WTC11 (cell line): ENCODE data around the gene NAA25. TPM values are rescaled to one million over a fixed set of nuclear protein-coding genes. Genes with fewer than 3 reads are reported as not detected.
A peak's percentile ranks its signal among the peaks of the same experiment; 100 is the strongest.
"Not testable (repeated sequence)": the region's sequence is repeated elsewhere in the genome, so short reads cannot be mapped to it uniquely, and the experiment has no call there.

Experiments used
- ATAC-seq: fragments of 200-7000 bp; cut with Tn5 transposase; 2 replicates; pipeline ENCODE4 v1.10.0; 2021; ENCODE audit warnings: mild to moderate bottlenecking, moderate library complexity
- CTCF ChIA-PET: fragments of 300-600 bp; sonication (Branson Sonifier 250); formaldehyde crosslinking; loops from one replicate; lab custom pipeline; 2021; ENCODE audit warnings: antibody characterized with exemption; lab: Charles Lee
- POLR2A ChIA-PET: fragments of 350-600 bp; sonication (Branson Sonifier 250); formaldehyde crosslinking; loops from one replicate; lab custom pipeline; 2021; ENCODE audit warnings: antibody characterized with exemption; lab: Charles Lee
- DNase-seq: peaks from one replicate; pipeline ENCODE4 v3.0.0; 2021; ENCODE audit warnings: low spot score
- H3K27ac Mint-ChIP-seq: 2 replicates; pipeline ENCODE4 v1.8.0; 2021; ENCODE audit warnings: mixed read lengths
- H3K27me3 Mint-ChIP-seq: 2 replicates; pipeline ENCODE4 v1.8.0; 2021; ENCODE audit warnings: low read depth, mild to moderate bottlenecking, moderate library complexity, mixed read lengths
- H3K36me3 Mint-ChIP-seq: 2 replicates; pipeline ENCODE4 v1.8.0; 2021; ENCODE audit warnings: mixed read lengths
- H3K4me1 Mint-ChIP-seq: 2 replicates; pipeline ENCODE4 v1.8.0; 2022; ENCODE audit warnings: mixed read lengths
- H3K4me3 Mint-ChIP-seq: 2 replicates; pipeline ENCODE4 v1.8.0; 2021; ENCODE audit warnings: mild to moderate bottlenecking, moderate library complexity, mixed read lengths
- H3K9me3 Mint-ChIP-seq: 2 replicates; pipeline ENCODE4 v1.8.0; 2021; ENCODE audit warnings: mixed read lengths
- CDX4 ChIP-seq: fragments of 250-450 bp; sonication (Bioruptor Pico); IDR thresholded peaks from 2 replicates; pipeline ENCODE4 v1.9.0; 2021; ENCODE audit warnings: moderate library complexity, mild to moderate bottlenecking, inconsistent platforms, borderline replicate concordance
- FOXP4 ChIP-seq: sonication (generic); formaldehyde crosslinking; IDR thresholded peaks from 2 replicates; pipeline ENCODE4 v1.8.0; 2022; ENCODE audit warnings: mild to moderate bottlenecking, missing genetic modification reagents
- IRF2 ChIP-seq: sonication (generic); formaldehyde crosslinking; IDR thresholded peaks from 2 replicates; pipeline ENCODE4 v1.8.0; 2022; ENCODE audit warnings: low read depth, missing genetic modification reagents, borderline replicate concordance
- JAZF1 ChIP-seq: fragments of 250-450 bp; sonication (Bioruptor Pico); IDR thresholded peaks from 2 replicates; pipeline ENCODE4 v1.9.0; 2021; ENCODE audit warnings: moderate library complexity, mild to moderate bottlenecking, inconsistent platforms
- MXD4 ChIP-seq: fragments of 250-450 bp; sonication (Bioruptor Pico); IDR thresholded peaks from 2 replicates; pipeline ENCODE4 v1.8.0; 2021; ENCODE audit warnings: mild to moderate bottlenecking, moderate library complexity, borderline replicate concordance
- RELA ChIP-seq: sonication (generic); formaldehyde crosslinking; IDR thresholded peaks from 2 replicates; pipeline ENCODE4 v1.8.1; 2022; ENCODE audit warnings: missing genetic modification reagents, mild to moderate bottlenecking, borderline replicate concordance
- USF2 ChIP-seq: sonication (generic); formaldehyde crosslinking; IDR thresholded peaks from 2 replicates; pipeline ENCODE4 v1.8.1; 2023; ENCODE audit warnings: mild to moderate bottlenecking, missing genetic modification reagents, moderate library complexity
- ZNF121 ChIP-seq: sonication (generic); formaldehyde crosslinking; IDR thresholded peaks from 2 replicates; pipeline ENCODE4 v1.8.0; 2023; ENCODE audit warnings: missing genetic modification reagents
- total RNA-seq: library from RNA; stranded (reverse); gene quantifications from 3 replicates; pipeline ENCODE4 v1.2.3, GENCODE V29; 2021

NAA25 gene
- total RNA-seq, 1 experiment from 2014 or later: 47.5 TPM

GRCh38 chr12:112115259-112116045 is 6.9 kb upstream of the NAA25 start:
- CTCF ChIA-PET: no interaction called here
- POLR2A ChIA-PET: interaction anchor here (1.4 to 1.5 kb wide), 2 partner anchors 8 to 10 kb away, joined by 6 to 13 read pairs; partner anchors contain the start of gene TRAFD1
- Mint-ChIP-seq H3K4me1 (peaks cover 23% of the 10 kb centered on the region), H3K36me3 (no peaks in the 10 kb centered on the region), H3K27me3 (no peaks in the 10 kb centered on the region), H3K27ac (peak overlapping the region; percentile 85), H3K4me3 (no peak overlapping the region), H3K9me3 (no peaks in the 10 kb centered on the region)
- ATAC-seq: no peak
- no peak for DNase-seq
- TF ChIP-seq IRF2 (no peak), RELA (no peak), ZNF121 (CRISPR knock-in tag) (peak; percentile 73)

- H3K36me3 Mint-ChIP-seq: no peaks in the 10 kb centered on the region
- no peaks in the 10 kb centered on the region for H3K27me3 Mint-ChIP-seq
- H3K4me1 Mint-ChIP-seq: peaks cover 37% of the 10 kb centered on the region
- TF ChIP-seq IRF2: no peak
- TF ChIP-seq CDX4 (CRISPR knock-in tag): no peak
- ATAC-seq: peak; percentile 1
- POLR2A ChIA-PET: interaction anchor here (1.6 kb wide), 1 partner anchor 13 kb away, joined by 6 read pairs; the partner anchor contains the start of gene TRAFD1
- no peak for DNase-seq
- H3K9me3 Mint-ChIP-seq: no peaks in the 10 kb centered on the region
- peak overlapping the region; percentile 34; the same call in 1 of the 2 replicates for H3K27ac Mint-ChIP-seq
- CTCF ChIA-PET: interaction anchor here (0.6 kb wide), 1 partner anchor 223 kb away, joined by 4 read pairs; no protein-coding TSS in a partner anchor
- H3K4me3 Mint-ChIP-seq: no peak overlapping the region
Observed at GRCh38 chr12:112112409-112113133, 4.0 kb upstream of the NAA25 start.

- TF ChIP-seq USF2 (CRISPR knock-in tag) (no peak), MXD4 (CRISPR knock-in tag) (no peak), FOXP4 (no peak), JAZF1 (CRISPR knock-in tag) (no peak)
- ATAC-seq: no peak
- H3K4me3 Mint-ChIP-seq: no peak overlapping the region
- H3K9me3 Mint-ChIP-seq: no peaks in the 10 kb centered on the region
- no peaks in the 10 kb centered on the region for H3K27me3 Mint-ChIP-seq
- H3K4me1 Mint-ChIP-seq: peaks cover 40% of the 10 kb centered on the region
- ChIA-PET POLR2A (interaction anchor here (1.6 kb wide), 1 partner anchor 13 kb away, joined by 6 read pairs; the partner anchor contains the start of gene TRAFD1), CTCF (interaction anchor here (0.6 kb wide), 1 partner anchor 224 kb away, joined by 4 read pairs; no protein-coding TSS in a partner anchor)
- H3K36me3 Mint-ChIP-seq: no peaks in the 10 kb centered on the region
- no peak for DNase-seq
- H3K27ac Mint-ChIP-seq: peak overlapping the region; percentile 34; the same call in 1 of the 2 replicates
Observed at GRCh38 chr12:112111931-112112330, 3.3 kb upstream of the NAA25 start.

- H3K27me3 Mint-ChIP-seq, H3K36me3 Mint-ChIP-seq, CTCF ChIA-PET, DNase-seq, ATAC-seq, H3K9me3 Mint-ChIP-seq, H3K4me3 Mint-ChIP-seq: not testable (repeated sequence)
- Mint-ChIP-seq H3K4me1 (peaks cover 39% of the 10 kb centered on the region), H3K27ac (peak overlapping the region; percentile 75)
- POLR2A ChIA-PET: interaction anchor here (1.6 to 2.4 kb wide), 2 partner anchors 14 to 99 kb away, joined by 6 to 9 read pairs; partner anchors contain the start of genes ERP29, TMEM116 and TRAFD1
Observed at GRCh38 chr12:112110787-112111662, 2.4 kb upstream of the NAA25 start.
